Esophagus squamous epithelium (tissue), 4 donors: ENCODE data around the gene SLC35A2.

ENCODE experiments used
- CTCF ChIP-seq, 6 experiments: fragments of 450-650 bp in 4 of 6; fragments of 200-600 bp in 2 of 6; sonication (generic) in 2 of 6; IDR thresholded peaks; one replicate each; pipeline ENCODE4 v1.5.1; 2016 to 2019; ENCODE audit warnings: antibody characterized with exemption in 6 of 6, mild to moderate bottlenecking in 4 of 6, moderate library complexity in 4 of 6
- POLR2A ChIP-seq, 4 donors: fragments of 450-650 bp; IDR thresholded peaks; one replicate each; pipeline ENCODE4 v1.6.1; 2017; ENCODE audit warnings: antibody characterized with exemption in 4 of 4, mild to moderate bottlenecking in 4 of 4, moderate library complexity in 3 of 4

GRCh38 chrX:48902135-48902534 lies 9.3 kb downstream of the SLC35A2 start:
- TF ChIP-seq CTCF (IDR thresholded peaks at IDR 0.05) (no peak), POLR2A (IDR thresholded peaks at IDR 0.05) (no peak)
